ENCODE measurements around the gene DBNL.

GRCh38 chr7:44043902-44044301 is 600 bp upstream of the DBNL start:
- TF ChIP-seq CTCF (IDR thresholded peaks at IDR 0.05) = no peak
- no peak for TF ChIP-seq POLR2AphosphoS5 (IDR thresholded peaks at IDR 0.05; ENCODE audit: insufficient read depth in 1 of 2, low read depth in 1 of 2)
